ENCODE results near the gene USHBP1. TPM values are rescaled to one million over a fixed set of nuclear protein-coding genes. Genes with fewer than 3 reads are reported as not detected.

USHBP1 gene
- total and polyA plus RNA-seq, 2 experiments from 2014 or later = 4.0 to 5.6 TPM

DNA sequence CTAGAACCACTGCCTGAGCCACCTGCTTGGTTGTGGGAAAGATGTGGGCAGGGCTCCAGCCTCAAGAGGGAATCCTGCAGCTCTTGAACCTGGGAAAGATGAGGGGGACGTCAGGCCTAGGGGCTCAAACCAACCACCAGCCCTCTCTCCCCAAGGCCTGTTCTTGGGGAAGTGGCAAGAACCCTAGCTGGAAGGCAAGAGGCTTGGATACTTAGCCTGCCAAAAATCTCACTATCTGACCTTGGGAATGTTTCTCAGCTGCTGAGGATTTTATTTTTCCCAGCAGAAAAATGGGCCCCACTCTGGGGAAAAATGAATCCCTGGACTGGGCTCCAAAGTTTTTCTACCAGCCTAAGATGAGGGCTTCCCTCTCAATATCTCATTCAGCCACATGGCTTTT, 4.6 kb downstream of the USHBP1 start:
- TF ChIP-seq ZNF114 (CRISPR knock-in tag; IDR thresholded peaks at IDR 0.05) (no peak), NANOG (IDR thresholded peaks at IDR 0.05; ENCODE audit: borderline replicate concordance) (no peak), EZH2phosphoT487 (IDR thresholded peaks at IDR 0.05; ENCODE audit: unreplicated experiment) (no peak), STAT1 (IDR thresholded peaks at IDR 0.05; ENCODE audit: unreplicated experiment) (no peak), ETS1 (IDR thresholded peaks at IDR 0.05) (no peak), POLR2AphosphoS5 (IDR thresholded peaks at IDR 0.05; ENCODE audit: low read depth) (no peak), EZH2 (IDR thresholded peaks at IDR 0.05; ENCODE audit: low read depth, unreplicated experiment) (no peak), REST (IDR thresholded peaks at IDR 0.05; ENCODE audit: unreplicated experiment) (no peak), JUNB (IDR thresholded peaks at IDR 0.05; ENCODE audit: unreplicated experiment) (no peak), ZNF331 (CRISPR knock-in tag; IDR thresholded peaks at IDR 0.05; ENCODE audit: low read depth) (no peak), CREB1 (CRISPR knock-in tag; IDR thresholded peaks at IDR 0.05; ENCODE audit: low read depth) (no peak)
- TF ChIP-seq, protein P1, sequence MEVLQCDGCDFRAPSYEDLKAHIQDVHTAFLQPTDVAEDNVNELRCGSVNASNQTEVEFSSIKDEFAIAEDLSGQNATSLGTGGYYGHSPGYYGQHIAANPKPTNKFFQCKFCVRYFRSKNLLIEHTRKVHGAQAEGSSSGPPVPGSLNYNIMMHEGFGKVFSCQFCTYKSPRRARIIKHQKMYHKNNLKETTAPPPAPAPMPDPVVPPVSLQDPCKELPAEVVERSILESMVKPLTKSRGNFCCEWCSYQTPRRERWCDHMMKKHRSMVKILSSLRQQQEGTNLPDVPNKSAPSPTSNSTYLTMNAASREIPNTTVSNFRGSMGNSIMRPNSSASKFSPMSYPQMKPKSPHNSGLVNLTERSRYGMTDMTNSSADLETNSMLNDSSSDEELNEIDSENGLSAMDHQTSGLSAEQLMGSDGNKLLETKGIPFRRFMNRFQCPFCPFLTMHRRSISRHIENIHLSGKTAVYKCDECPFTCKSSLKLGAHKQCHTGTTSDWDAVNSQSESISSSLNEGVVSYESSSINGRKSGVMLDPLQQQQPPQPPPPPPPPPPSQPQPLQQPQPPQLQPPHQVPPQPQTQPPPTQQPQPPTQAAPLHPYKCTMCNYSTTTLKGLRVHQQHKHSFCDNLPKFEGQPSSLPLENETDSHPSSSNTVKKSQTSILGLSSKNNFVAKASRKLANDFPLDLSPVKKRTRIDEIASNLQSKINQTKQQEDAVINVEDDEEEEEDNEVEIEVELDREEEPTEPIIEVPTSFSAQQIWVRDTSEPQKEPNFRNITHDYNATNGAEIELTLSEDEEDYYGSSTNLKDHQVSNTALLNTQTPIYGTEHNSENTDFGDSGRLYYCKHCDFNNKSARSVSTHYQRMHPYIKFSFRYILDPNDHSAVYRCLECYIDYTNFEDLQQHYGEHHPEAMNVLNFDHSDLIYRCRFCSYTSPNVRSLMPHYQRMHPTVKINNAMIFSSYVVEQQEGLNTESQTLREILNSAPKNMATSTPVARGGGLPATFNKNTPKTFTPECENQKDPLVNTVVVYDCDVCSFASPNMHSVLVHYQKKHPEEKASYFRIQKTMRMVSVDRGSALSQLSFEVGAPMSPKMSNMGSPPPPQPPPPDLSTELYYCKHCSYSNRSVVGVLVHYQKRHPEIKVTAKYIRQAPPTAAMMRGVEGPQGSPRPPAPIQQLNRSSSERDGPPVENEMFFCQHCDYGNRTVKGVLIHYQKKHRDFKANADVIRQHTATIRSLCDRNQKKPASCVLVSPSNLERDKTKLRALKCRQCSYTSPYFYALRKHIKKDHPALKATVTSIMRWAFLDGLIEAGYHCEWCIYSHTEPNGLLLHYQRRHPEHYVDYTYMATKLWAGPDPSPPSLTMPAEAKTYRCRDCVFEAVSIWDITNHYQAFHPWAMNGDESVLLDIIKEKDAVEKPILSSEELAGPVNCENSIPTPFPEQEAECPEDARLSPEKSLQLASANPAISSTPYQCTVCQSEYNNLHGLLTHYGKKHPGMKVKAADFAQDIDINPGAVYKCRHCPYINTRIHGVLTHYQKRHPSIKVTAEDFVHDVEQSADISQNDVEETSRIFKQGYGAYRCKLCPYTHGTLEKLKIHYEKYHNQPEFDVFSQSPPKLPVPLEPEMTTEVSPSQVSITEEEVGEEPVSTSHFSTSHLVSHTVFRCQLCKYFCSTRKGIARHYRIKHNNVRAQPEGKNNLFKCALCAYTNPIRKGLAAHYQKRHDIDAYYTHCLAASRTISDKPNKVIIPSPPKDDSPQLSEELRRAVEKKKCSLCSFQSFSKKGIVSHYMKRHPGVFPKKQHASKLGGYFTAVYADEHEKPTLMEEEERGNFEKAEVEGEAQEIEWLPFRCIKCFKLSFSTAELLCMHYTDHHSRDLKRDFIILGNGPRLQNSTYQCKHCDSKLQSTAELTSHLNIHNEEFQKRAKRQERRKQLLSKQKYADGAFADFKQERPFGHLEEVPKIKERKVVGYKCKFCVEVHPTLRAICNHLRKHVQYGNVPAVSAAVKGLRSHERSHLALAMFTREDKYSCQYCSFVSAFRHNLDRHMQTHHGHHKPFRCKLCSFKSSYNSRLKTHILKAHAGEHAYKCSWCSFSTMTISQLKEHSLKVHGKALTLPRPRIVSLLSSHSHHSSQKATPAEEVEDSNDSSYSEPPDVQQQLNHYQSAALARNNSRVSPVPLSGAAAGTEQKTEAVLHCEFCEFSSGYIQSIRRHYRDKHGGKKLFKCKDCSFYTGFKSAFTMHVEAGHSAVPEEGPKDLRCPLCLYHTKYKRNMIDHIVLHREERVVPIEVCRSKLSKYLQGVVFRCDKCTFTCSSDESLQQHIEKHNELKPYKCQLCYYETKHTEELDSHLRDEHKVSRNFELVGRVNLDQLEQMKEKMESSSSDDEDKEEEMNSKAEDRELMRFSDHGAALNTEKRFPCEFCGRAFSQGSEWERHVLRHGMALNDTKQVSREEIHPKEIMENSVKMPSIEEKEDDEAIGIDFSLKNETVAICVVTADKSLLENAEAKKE (CRISPR knock-in tag; IDR thresholded peaks at IDR 0.05) = no peak
- TF ChIP-seq, protein P2, sequence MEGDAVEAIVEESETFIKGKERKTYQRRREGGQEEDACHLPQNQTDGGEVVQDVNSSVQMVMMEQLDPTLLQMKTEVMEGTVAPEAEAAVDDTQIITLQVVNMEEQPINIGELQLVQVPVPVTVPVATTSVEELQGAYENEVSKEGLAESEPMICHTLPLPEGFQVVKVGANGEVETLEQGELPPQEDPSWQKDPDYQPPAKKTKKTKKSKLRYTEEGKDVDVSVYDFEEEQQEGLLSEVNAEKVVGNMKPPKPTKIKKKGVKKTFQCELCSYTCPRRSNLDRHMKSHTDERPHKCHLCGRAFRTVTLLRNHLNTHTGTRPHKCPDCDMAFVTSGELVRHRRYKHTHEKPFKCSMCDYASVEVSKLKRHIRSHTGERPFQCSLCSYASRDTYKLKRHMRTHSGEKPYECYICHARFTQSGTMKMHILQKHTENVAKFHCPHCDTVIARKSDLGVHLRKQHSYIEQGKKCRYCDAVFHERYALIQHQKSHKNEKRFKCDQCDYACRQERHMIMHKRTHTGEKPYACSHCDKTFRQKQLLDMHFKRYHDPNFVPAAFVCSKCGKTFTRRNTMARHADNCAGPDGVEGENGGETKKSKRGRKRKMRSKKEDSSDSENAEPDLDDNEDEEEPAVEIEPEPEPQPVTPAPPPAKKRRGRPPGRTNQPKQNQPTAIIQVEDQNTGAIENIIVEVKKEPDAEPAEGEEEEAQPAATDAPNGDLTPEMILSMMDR (conservative IDR thresholded peaks at IDR 0.05; ENCODE audit: low read depth in 2 of 2) = no peak
- Histone ChIP-seq H3K9me2 (ENCODE audit: insufficient read depth) (no peaks in the 10 kb centered on the region), H2AFZ (no peak overlapping the region), H3K4me3 (no peak overlapping the region), H4K20me1 (replicated peaks; ENCODE audit: insufficient read depth) (no peaks in the 10 kb centered on the region), H3K4me2 (no peak overlapping the region), H3K27ac (ENCODE audit: low read depth) (no peak overlapping the region), H3F3A (replicated peaks; ENCODE audit: low read depth) (0 out of 2 replicates have a peak, but pooled peaks cover 2% of the 10 kb centered on the region), H3K79me2 (replicated peaks; ENCODE audit: insufficient read depth) (no peaks in the 10 kb centered on the region), H3K4me1 (ENCODE audit: insufficient read depth) (0 out of 2 replicates have a peak, but pooled peaks cover 5% of the 10 kb centered on the region), H3K27me3 (ENCODE audit: insufficient read depth) (no peaks in the 10 kb centered on the region), H3K36me3 (ENCODE audit: insufficient read depth) (peaks cover 3% of the 10 kb centered on the region; the same call in 1 of the 2 replicates)
- Mint-ChIP-seq H3K27me3 (ENCODE audit: insufficient read depth, low read depth, poor library complexity) (peaks cover 22% of the 10 kb centered on the region), H3K36me3 (ENCODE audit: low read depth) (peaks cover 34% of the 10 kb centered on the region), H3K4me1 (peaks cover 18% of the 10 kb centered on the region), H3K27ac (no peak overlapping the region), H3K4me3 (no peak overlapping the region), H3K9me3 (peaks cover 21% of the 10 kb centered on the region; the same call in 2 of the 3 replicates)
- ATAC-seq = no peak
- no peak for DNase-seq (ENCODE audit: low spot score)

All from GM23338 (cell line).